K562 (cell line): Measurements from ENCODE around the gene DCUN1D3. TPM values are rescaled to one million over a fixed set of nuclear protein-coding genes. Genes with fewer than 3 reads are reported as not detected.

Experiments
- ATAC-seq: fragments of 200-7000 bp; cut with Tn5 transposase; 3 replicates; pipeline ENCODE4 v1.9.1; 2020; ENCODE audit warnings: moderate library complexity
- BruUV-seq: library from RNA; stranded (reverse); fragments of 400-500 nt; replicated peaks from 2 replicates; lab custom pipeline; 2021; lab: Mats Ljungman, UMichigan
- CTCF ChIA-PET: fragments of 300-600 bp; formaldehyde crosslinking; extraction: SDS; loops from one replicate; lab custom pipeline; 2021; ENCODE audit warnings: low intra/inter-chr PET ratio; lab: Yijun Ruan, JAX
- POLR2A ChIA-PET: fragments of 300-600, 350-650 bp; sonication (Branson Sonifier 250); formaldehyde crosslinking; extraction: SDS; loops from one replicate; lab custom pipeline; 2021; ENCODE audit warnings: antibody characterized with exemption, inconsistent platforms; lab: Yijun Ruan, JAX
- DNase-seq, 4 experiments: peaks; one replicate each; pipeline versions ENCODE4 v3.0.0 to v3.0.0-alpha.2; 2011 to 2018; ENCODE audit warnings: low spot score in 3 of 4, mixed read lengths in 3 of 4; ENCODE audit errors: extremely low read depth in 1 of 4
- FAIRE-seq: peaks from 2 replicates; lab custom pipeline; 2011; peaks lifted over from hg19 to GRCh38; lab: Jason Lieb, UNC
- H2AFZ ChIP-seq: 2 replicates; pipeline ENCODE4 v1.6.0; 2011; ENCODE audit warnings: low read depth, low read length, control low read depth, inconsistent platforms
- H3K27ac ChIP-seq: fragments of 200-600 bp; 3 replicates; pipeline ENCODE4 v1.8.0; 2011; ENCODE audit warnings: low read depth, mild to moderate bottlenecking, control low read depth, inconsistent platforms, low read length, moderate library complexity, mixed read lengths; ENCODE audit errors: extremely low read depth
- H3K27me3 ChIP-seq, 2 experiments: fragments of 300-600 bp in 1 of 2; 2 replicates in 1 of 2; 3 replicates in 1 of 2; pipeline versions ENCODE4 v1.6.0 to v1.8.0; 2011; ENCODE audit warnings: inconsistent platforms in 2 of 2, low read length in 2 of 2, mild to moderate bottlenecking in 1 of 2, mixed read lengths in 1 of 2, moderate library complexity in 1 of 2; ENCODE audit not compliant: control insufficient read depth in 2 of 2, insufficient read depth in 2 of 2
- H3K36me3 ChIP-seq: fragments of 300-600 bp; 3 replicates; pipeline ENCODE4 v1.8.0; 2011; ENCODE audit warnings: mild to moderate bottlenecking, low read length, inconsistent platforms; ENCODE audit not compliant: control insufficient read depth, insufficient read depth
- H3K4me1 ChIP-seq, 2 experiments: fragments of 200-600 bp in 1 of 2; replicated peaks in 1 of 2; 2 replicates in 1 of 2; 3 replicates in 1 of 2; pipeline versions ENCODE4 v1.5.1 to v1.8.0; 2011; ENCODE audit warnings: inconsistent platforms in 2 of 2, low read length in 2 of 2, mild to moderate bottlenecking in 1 of 2, mixed read lengths in 1 of 2, moderate library complexity in 1 of 2; ENCODE audit not compliant: control insufficient read depth in 2 of 2, insufficient read depth in 2 of 2
- H3K4me2 ChIP-seq: 2 replicates; pipeline ENCODE4 v1.6.1; 2011; ENCODE audit warnings: low read length, control low read depth, inconsistent platforms, mixed read lengths; ENCODE audit not compliant: insufficient read depth
- H3K4me3 ChIP-seq: fragments of 200-600 bp; sonication (generic), shearing (Covaris generic); 2 replicates; pipeline ENCODE4 v1.5.1; 2016; ENCODE audit warnings: control low read depth, inconsistent platforms
- H3K79me2 ChIP-seq: fragments of 200-600 bp; 3 replicates; pipeline ENCODE4 v1.8.0; 2011; ENCODE audit warnings: low read length, inconsistent platforms; ENCODE audit not compliant: control insufficient read depth, insufficient read depth
- H3K9ac ChIP-seq, 2 experiments: 2 replicates each; pipeline versions ENCODE4 v1.6.0 to v1.6.1; 2011; ENCODE audit warnings: low read depth in 2 of 2, low read length in 2 of 2, control low read depth in 1 of 2, inconsistent platforms in 1 of 2, mild to moderate bottlenecking in 1 of 2, mixed read lengths in 1 of 2; ENCODE audit not compliant: insufficient read depth in 1 of 2
- H3K9me1 ChIP-seq: one replicate; pipeline ENCODE4 v1.6.0; 2011; ENCODE audit warnings: inconsistent platforms, mild to moderate bottlenecking, low read length, moderate library complexity; ENCODE audit not compliant: control insufficient read depth, insufficient read depth
- H3K9me3 ChIP-seq: replicated peaks from 2 replicates; pipeline ENCODE4 v1.5.1; 2011; ENCODE audit warnings: low read depth, low read length, inconsistent platforms; ENCODE audit not compliant: control insufficient read depth, insufficient read depth
- H4K20me1 ChIP-seq: replicated peaks from 2 replicates; pipeline ENCODE4 v1.6.1; 2011; ENCODE audit warnings: low read length, inconsistent platforms, mixed read lengths; ENCODE audit not compliant: control insufficient read depth, insufficient read depth
- ARID3B ChIP-seq: fragments of 250-450 bp; sonication (Bioruptor Pico); IDR thresholded peaks from 2 replicates; pipeline ENCODE4 v1.4.0; 2020; ENCODE audit warnings: borderline replicate concordance
- EP300 ChIP-seq: IDR thresholded peaks from 2 replicates; pipeline ENCODE4 v1.6.1; 2012; ENCODE audit warnings: low read length, improper control_type of control experiment
- EZH2 ChIP-seq: IDR thresholded peaks from 2 replicates; pipeline ENCODE4 v1.6.1; 2012; ENCODE audit warnings: low read depth, mild to moderate bottlenecking, inconsistent platforms, low read length, borderline replicate concordance
- GATAD2B ChIP-seq: fragments of 450-650 bp; IDR thresholded peaks from 2 replicates; pipeline ENCODE4 v1.6.1; 2017; ENCODE audit warnings: mild to moderate bottlenecking, borderline replicate concordance
- ILF3 ChIP-seq: fragments of 450-650 bp; IDR thresholded peaks from 2 replicates; pipeline ENCODE4 v1.6.1; 2018; ENCODE audit warnings: antibody characterized with exemption, mild to moderate bottlenecking, moderate library complexity, borderline replicate concordance
- KLF6 ChIP-seq: fragments of 250-450 bp; sonication (Bioruptor Pico); IDR thresholded peaks from 2 replicates; pipeline ENCODE4 v1.4.0; 2020; ENCODE audit warnings: mild to moderate bottlenecking, moderate library complexity, borderline replicate concordance
- NRF1 ChIP-seq, 2 experiments: fragments of 450-650 bp; IDR thresholded peaks in 1 of 2; conservative IDR thresholded peaks in 1 of 2; 2 replicates each; pipeline ENCODE4 v1.6.1; 2014; ENCODE audit warnings: mild to moderate bottlenecking in 2 of 2
- OTX1 ChIP-seq: fragments of 450-650 bp; formaldehyde crosslinking; IDR thresholded peaks from 2 replicates; pipeline ENCODE4 v1.4.0; 2022; ENCODE audit warnings: mild to moderate bottlenecking
- POLR2AphosphoS5 ChIP-seq: IDR thresholded peaks from 2 replicates; pipeline ENCODE4 v1.6.1; 2011; ENCODE audit warnings: mild to moderate bottlenecking, low read depth, low read length, moderate library complexity; ENCODE audit not compliant: control insufficient read depth, insufficient read depth
- TAF7 ChIP-seq: fragments of 450-650 bp; IDR thresholded peaks from 2 replicates; pipeline ENCODE4 v1.6.1; 2016; ENCODE audit warnings: missing genetic modification characterization, missing compliant biosample characterization
- TBL1XR1 ChIP-seq, 2 experiments: IDR thresholded peaks; 2 replicates each; pipeline ENCODE4 v1.6.1; 2012; ENCODE audit warnings: improper control_type of control experiment in 2 of 2, low read length in 2 of 2, mild to moderate bottlenecking in 1 of 2
- THAP7 ChIP-seq: fragments of 250-450 bp; sonication (Bioruptor Pico); IDR thresholded peaks from 2 replicates; pipeline ENCODE4 v1.5.0; 2021
- ZFP1 ChIP-seq: fragments of 450-650 bp; formaldehyde crosslinking; IDR thresholded peaks from 2 replicates; pipeline ENCODE4 v1.4.0; 2020; ENCODE audit warnings: mild to moderate bottlenecking, mixed read lengths
- ZNF174 ChIP-seq: fragments of 250-450 bp; sonication (Bioruptor Pico); IDR thresholded peaks from 2 replicates; pipeline ENCODE4 v1.4.0; 2020; ENCODE audit warnings: mild to moderate bottlenecking
- ZNF282 ChIP-seq: sonication (generic); formaldehyde crosslinking; IDR thresholded peaks from 2 replicates; pipeline ENCODE4 v1.8.1; 2023; ENCODE audit warnings: missing genetic modification reagents
- ZNF311 ChIP-seq: fragments of 250-450 bp; sonication (Bioruptor Pico); IDR thresholded peaks from 2 replicates; pipeline ENCODE4 v1.4.0; 2020; ENCODE audit warnings: mild to moderate bottlenecking, moderate library complexity
- WGBS: fragments of 100-300 bp; shearing (Covaris generic); methylation state at CpG from one replicate; pipeline ENCODE4 v1.1.6; 2016; ENCODE audit warnings: low coverage, mixed read lengths; ENCODE audit not compliant: insufficient coverage; ENCODE audit errors: missing lambda C conversion rate; 5-methylcytosine and 5-hydroxymethylcytosine counted together
- in situ Hi-C: fragments of 300-500 bp; cut with MboI; formaldehyde crosslinking; loops from 4 replicates; pipeline ENCODE4 v1.15.0; 2018; ENCODE audit warnings: inconsistent platforms, mixed read lengths
- intact Hi-C: fragments of 100-400 bp; cut with micrococcal nuclease; formaldehyde crosslinking; loops from 2 replicates; pipeline ENCODE4 v1.14.2; 2022
- polyA plus RNA-seq, 8 experiments: library from polyadenylated mRNA; depleted of rRNA in 4 of 8; stranded (reverse) in 5 of 8; unstranded in 3 of 8; fragments of >200 nt; fragmentation: Nextera tagmentation in 2 of 8; fragmentation: Illumina TruSeq in 1 of 8; extraction: Ambion mirVana in 2 of 8; extraction: Trizol in 1 of 8; gene quantifications; 2 replicates each; pipeline versions ENCODE4 v1.2.1 to v1.2.3, GENCODE V29; 2011 to 2014; ENCODE audit warnings: inconsistent platforms in 1 of 8, missing spikeins in 1 of 8
- total RNA-seq, 7 experiments: library from RNA; depleted of rRNA in 6 of 7; stranded (reverse); fragments of >200 nt in 6 of 7; fragmentation: Illumina TruSeq in 2 of 7; extraction: Trizol in 2 of 7; gene quantifications; 2 replicates each; pipeline versions ENCODE4 v1.2.1 to v1.2.3, GENCODE V29; 2011 to 2021; ENCODE audit warnings: low replicate concordance in 1 of 7

DCUN1D3 gene
- total and polyA plus RNA-seq, 9 of the 15 experiments (the other 6 are each of a cell fraction or from before 2014, with no cell fraction given), result 1.0 to 4.7 (median 2.2) TPM

- Histone ChIP-seq H4K20me1 (no peaks in the 10 kb centered on the region), H3K27me3 (no peaks in the 10 kb centered on the region), H3K79me2 (no peaks in the 10 kb centered on the region), H3K27ac (no peak overlapping the region), H3K9ac (peak overlapping the region in 1 of 2 experiments; percentile 15; a peak in 1 of 4 replicates), H3K4me3 (no peak overlapping the region), H3K4me1 (no peaks in the 10 kb centered on the region; a peak in 1 of 5 replicates), H2AFZ (no peak overlapping the region), H3K9me3 (no peaks in the 10 kb centered on the region), H3K4me2 (no peak overlapping the region), H3K9me1 (no peaks in the 10 kb centered on the region), H3K36me3 (peaks cover 27% of the 10 kb centered on the region; the same call in 2 of the 3 replicates)
- ATAC-seq (no peak), FAIRE-seq (no peak), DNase-seq (no peak)
- intact Hi-C loops, result loop anchor here (1.0 to 10.0 kb wide), 7 partner anchors 51 to 454 kb away; partner anchors contain the start of genes DCUN1D3 and LYRM1
- POLR2A ChIA-PET, result interaction anchor here (0.8 to 1.2 kb wide), 3 partner anchors 15 to 145 kb away, joined by 3 to 4 read pairs (median 3); no protein-coding TSS in a partner anchor
- in situ Hi-C loops, result loop anchor here (5.0 kb wide), 1 partner anchor 236 kb away; no protein-coding TSS in a partner anchor
- WGBS, result 75% methylated on average over 3 of the region's 3 CpGs
- CTCF ChIA-PET, result interaction anchor here (1.1 to 2.9 kb wide), 5 partner anchors 96 to 449 kb away, joined by 3 to 41 read pairs (median 11); no protein-coding TSS in a partner anchor
- no TSS peak for BruUV-seq
- TF ChIP-seq ZNF174 (CRISPR knock-in tag), result no peak
- TF ChIP-seq OTX1 (CRISPR knock-in tag), result no peak
- TF ChIP-seq TAF7 (tag), result no peak
- TF ChIP-seq ARID3B (CRISPR knock-in tag), result no peak
- TF ChIP-seq TBL1XR1 (IDR thresholded peaks at IDR 0.05; ENCODE audit: low read length in 2 of 2), result no peak
- no peak for TF ChIP-seq NRF1 (conservative IDR thresholded peaks at IDR 0.05 in 1 of 2, IDR thresholded peaks at IDR 0.05 in 1 of 2)
- TF ChIP-seq POLR2AphosphoS5, result no peak
- TF ChIP-seq ZFP1 (CRISPR knock-in tag), result no peak
- TF ChIP-seq ZNF311 (CRISPR knock-in tag), result no peak
- no peak for TF ChIP-seq THAP7
- no peak for TF ChIP-seq KLF6 (CRISPR knock-in tag)
- TF ChIP-seq EZH2, result no peak
- TF ChIP-seq GATAD2B, result no peak
- no peak for TF ChIP-seq EP300
- TF ChIP-seq ZNF282, result no peak
- TF ChIP-seq ILF3, result no peak
These were observed 49.2 kb downstream of the DCUN1D3 start for GRCh38 chr16:20850981-20851380.
